MCF 10A (cell line): ENCODE measurements around the gene MKNK1. TPM values are rescaled to one million over a fixed set of nuclear protein-coding genes. Genes with fewer than 3 reads are reported as not detected.

Experiments used
- BruUV-seq: library from RNA; stranded (reverse); fragments of 400-500 nt; replicated peaks from 2 replicates; lab custom pipeline; 2021; lab: Mats Ljungman, UMichigan
- CTCF ChIA-PET: fragments of 300-600 bp; sonication (Branson Sonifier 250); formaldehyde crosslinking; extraction: SDS; loops from one replicate; lab custom pipeline; 2021; ENCODE audit warnings: antibody characterized with exemption, inconsistent platforms; lab: Yijun Ruan, JAX
- POLR2A ChIA-PET: fragments of 300-600, 350-650 bp; sonication (Branson Sonifier 250); formaldehyde crosslinking; extraction: SDS; loops from one replicate; lab custom pipeline; 2020; ENCODE audit warnings: antibody characterized with exemption, inconsistent platforms; lab: Yijun Ruan, JAX
- DNase-seq: peaks from one replicate; pipeline ENCODE4 v3.0.0-alpha.2; 2018; ENCODE audit not compliant: unreplicated experiment
- H3K27ac Mint-ChIP-seq: one replicate; pipeline ENCODE4 v1.8.0; 2022; ENCODE audit warnings: mild to moderate bottlenecking, low read depth, mixed read lengths; ENCODE audit not compliant: unreplicated experiment
- H3K27me3 Mint-ChIP-seq: one replicate; pipeline ENCODE4 v1.8.0; 2022; ENCODE audit warnings: mixed read lengths; ENCODE audit not compliant: insufficient read depth, unreplicated experiment
- H3K36me3 Mint-ChIP-seq: one replicate; pipeline ENCODE4 v1.8.0; 2022; ENCODE audit warnings: mild to moderate bottlenecking, moderate library complexity, mixed read lengths; ENCODE audit not compliant: insufficient read depth, unreplicated experiment
- H3K4me1 Mint-ChIP-seq: one replicate; pipeline ENCODE4 v1.8.0; 2022; ENCODE audit warnings: mixed read lengths; ENCODE audit not compliant: insufficient read depth, unreplicated experiment
- H3K4me3 Mint-ChIP-seq: one replicate; pipeline ENCODE4 v1.8.0; 2022; ENCODE audit warnings: mild to moderate bottlenecking, moderate library complexity, mixed read lengths; ENCODE audit not compliant: unreplicated experiment
- H3K9me3 Mint-ChIP-seq: one replicate; pipeline ENCODE4 v1.8.0; 2022; ENCODE audit warnings: mixed read lengths; ENCODE audit not compliant: unreplicated experiment
- intact Hi-C: fragments of 100-400 bp; cut with micrococcal nuclease; formaldehyde crosslinking; loops from 2 replicates; pipeline ENCODE4 v1.14.1; 2022
- total RNA-seq: library from RNA; stranded (reverse); gene quantifications from 2 replicates; pipeline ENCODE4 v1.2.3, GENCODE V29; 2022
- TF ChIP-seq, protein P1 (sequence below): fragments of 200-600 bp; IDR thresholded peaks from one replicate; pipeline ENCODE4 v1.8.0; 2022; ENCODE audit warnings: antibody characterized with exemption, mild to moderate bottlenecking; ENCODE audit not compliant: unreplicated experiment

The MKNK1 gene
- total RNA-seq, 1 experiment from 2014 or later: 25.6 TPM

DNA sequence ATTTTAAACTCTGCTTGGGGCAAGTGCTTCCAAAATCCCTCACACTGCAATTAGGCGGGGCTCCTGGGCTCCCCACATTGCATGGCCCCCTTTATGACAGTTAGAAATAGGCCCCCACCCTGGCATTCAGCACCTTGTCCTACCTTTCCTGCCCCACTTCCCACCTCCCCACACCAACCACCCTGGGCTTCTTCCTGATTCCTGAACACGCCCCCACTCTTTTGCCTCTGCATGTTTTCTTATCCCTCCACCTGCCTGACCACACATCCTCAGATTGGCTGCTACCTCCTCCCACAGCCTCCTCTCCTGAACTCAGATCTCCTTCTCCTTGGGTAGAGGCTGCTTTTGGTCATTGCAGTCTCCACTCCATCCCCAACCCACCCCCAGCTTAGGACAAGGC lies 11.0 kb upstream of the MKNK1 start:
- no peak for DNase-seq
- ChIA-PET CTCF (interaction anchor here (1.3 kb wide), 1 partner anchor 11 kb away, joined by 6 read pairs; the partner anchor contains the start of gene MKNK1), POLR2A (interaction anchor here (0.6 to 5.6 kb wide), 4 partner anchors 11 to 402 kb away, joined by 3 to 73 read pairs (median 13); partner anchors contain the start of gene MKNK1)
- H3K4me3 Mint-ChIP-seq: peak overlapping the region; percentile 86
- H3K27me3 Mint-ChIP-seq: no peaks in the 10 kb centered on the region
- H3K4me1 Mint-ChIP-seq: peaks cover 34% of the 10 kb centered on the region
- H3K36me3 Mint-ChIP-seq: peaks cover 5% of the 10 kb centered on the region
- peak overlapping the region; percentile 89 for H3K27ac Mint-ChIP-seq
- H3K9me3 Mint-ChIP-seq: no peaks in the 10 kb centered on the region
- intact Hi-C loops: no loop called here
- BruUV-seq: no TSS peak
- TF ChIP-seq, protein P1, sequence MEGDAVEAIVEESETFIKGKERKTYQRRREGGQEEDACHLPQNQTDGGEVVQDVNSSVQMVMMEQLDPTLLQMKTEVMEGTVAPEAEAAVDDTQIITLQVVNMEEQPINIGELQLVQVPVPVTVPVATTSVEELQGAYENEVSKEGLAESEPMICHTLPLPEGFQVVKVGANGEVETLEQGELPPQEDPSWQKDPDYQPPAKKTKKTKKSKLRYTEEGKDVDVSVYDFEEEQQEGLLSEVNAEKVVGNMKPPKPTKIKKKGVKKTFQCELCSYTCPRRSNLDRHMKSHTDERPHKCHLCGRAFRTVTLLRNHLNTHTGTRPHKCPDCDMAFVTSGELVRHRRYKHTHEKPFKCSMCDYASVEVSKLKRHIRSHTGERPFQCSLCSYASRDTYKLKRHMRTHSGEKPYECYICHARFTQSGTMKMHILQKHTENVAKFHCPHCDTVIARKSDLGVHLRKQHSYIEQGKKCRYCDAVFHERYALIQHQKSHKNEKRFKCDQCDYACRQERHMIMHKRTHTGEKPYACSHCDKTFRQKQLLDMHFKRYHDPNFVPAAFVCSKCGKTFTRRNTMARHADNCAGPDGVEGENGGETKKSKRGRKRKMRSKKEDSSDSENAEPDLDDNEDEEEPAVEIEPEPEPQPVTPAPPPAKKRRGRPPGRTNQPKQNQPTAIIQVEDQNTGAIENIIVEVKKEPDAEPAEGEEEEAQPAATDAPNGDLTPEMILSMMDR: no peak

DNA sequence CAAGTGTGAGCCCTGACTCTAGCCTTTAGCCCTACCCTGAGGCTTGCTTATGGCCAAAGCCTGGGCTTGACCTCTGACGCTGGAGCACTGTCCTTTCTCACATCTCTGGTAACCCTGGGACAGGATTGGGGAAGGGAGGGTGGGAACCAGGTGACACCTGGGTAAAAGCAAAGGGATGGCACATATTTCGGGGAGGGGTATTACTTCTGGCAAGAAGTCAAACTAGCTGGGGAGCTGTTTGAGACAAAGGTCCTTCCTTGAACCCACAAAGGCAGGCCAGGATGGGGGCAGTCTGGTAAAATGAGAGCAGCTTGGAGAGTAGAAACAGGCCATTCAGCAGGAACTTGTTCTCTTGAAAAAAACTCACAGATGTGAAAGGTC lies 10.5 kb upstream of the MKNK1 start:
- peaks cover 34% of the 10 kb centered on the region for H3K4me1 Mint-ChIP-seq

DNA sequence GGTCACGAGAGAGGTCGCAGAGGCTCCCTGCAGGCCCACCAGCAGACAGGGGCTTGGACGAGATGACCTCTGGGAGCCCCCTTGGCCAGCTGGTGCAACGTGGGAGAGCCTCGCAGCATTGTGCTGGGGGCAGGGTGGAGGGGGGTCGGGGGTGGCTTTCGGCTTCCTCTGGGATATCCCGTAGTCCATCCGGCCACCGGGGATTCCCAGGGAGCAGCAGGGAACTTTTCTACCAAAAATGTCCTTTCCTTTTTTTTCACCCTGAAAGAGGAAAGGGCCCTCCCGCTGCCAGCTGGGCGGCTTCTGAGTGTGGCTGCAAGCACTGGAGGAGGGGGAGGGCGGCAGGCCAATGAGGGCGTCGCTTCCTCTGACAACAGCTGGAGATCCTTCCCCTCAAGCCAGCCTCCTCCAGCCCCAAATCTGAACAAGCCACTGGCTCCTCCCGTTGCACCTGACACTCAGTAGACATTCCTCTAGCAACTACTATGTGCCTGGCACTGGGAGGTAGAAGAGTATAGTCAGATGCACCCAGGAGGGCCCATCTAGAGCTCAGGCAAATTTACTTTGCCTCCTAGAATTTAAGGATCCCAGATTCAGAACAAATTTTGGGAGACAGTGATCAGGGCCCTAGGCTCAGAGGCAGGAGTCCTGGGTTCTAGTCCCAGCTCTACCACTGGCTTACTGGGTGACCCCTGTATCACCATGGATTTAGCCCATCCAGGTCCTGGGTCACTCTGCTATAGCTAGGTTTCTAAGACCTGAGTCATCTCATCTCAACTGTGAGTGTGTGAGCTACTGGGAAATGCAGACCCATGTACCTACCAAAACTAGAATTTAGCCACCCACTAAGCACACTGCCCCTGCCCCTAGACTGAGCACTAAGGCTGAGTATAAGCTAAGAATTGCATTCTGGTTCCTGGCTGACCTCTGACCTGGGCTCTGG lies 9.9 kb upstream of the MKNK1 start:
- intact Hi-C loops: loop anchor here (1.0 kb wide), 1 partner anchor 28 kb away; no protein-coding TSS in a partner anchor
- H3K36me3 Mint-ChIP-seq: peaks cover 7% of the 10 kb centered on the region
- H3K9me3 Mint-ChIP-seq: no peaks in the 10 kb centered on the region
- H3K27me3 Mint-ChIP-seq: no peaks in the 10 kb centered on the region
- BruUV-seq: no TSS peak
- ChIA-PET POLR2A (interaction anchor here (0.7 to 4.1 kb wide), 4 partner anchors 10 to 994 kb away, joined by 3 to 34 read pairs (median 3); partner anchors contain the start of gene MKNK1), CTCF (interaction anchor here (0.6 to 1.3 kb wide), 4 partner anchors 17 to 565 kb away, joined by 3 to 4 read pairs (median 4); no protein-coding TSS in a partner anchor)
- H3K4me1 Mint-ChIP-seq: peaks cover 34% of the 10 kb centered on the region
- H3K27ac Mint-ChIP-seq: peak overlapping the region; percentile 31
- no peak overlapping the region for H3K4me3 Mint-ChIP-seq
- DNase-seq: peak; percentile 67
- TF ChIP-seq, protein P1: no peak

More for the DNA sequence above, 10.5 kb upstream of the MKNK1 start:
- TF ChIP-seq, protein P1: no peak
- Mint-ChIP-seq H3K27me3 (no peaks in the 10 kb centered on the region), H3K36me3 (peaks cover 7% of the 10 kb centered on the region), H3K27ac (peak overlapping the region; percentile 89), H3K9me3 (no peaks in the 10 kb centered on the region), H3K4me3 (no peak overlapping the region)
- ChIA-PET POLR2A (interaction anchor here (0.7 to 5.6 kb wide), 4 partner anchors 10 to 995 kb away, joined by 3 to 73 read pairs (median 18); partner anchors contain the start of gene MKNK1), CTCF (interaction anchor here (0.6 kb wide), 1 partner anchor 564 kb away, joined by 4 read pairs; no protein-coding TSS in a partner anchor)
- no peak for DNase-seq
- intact Hi-C loops: no loop called here
- no TSS peak for BruUV-seq
